CD4-positive, alpha-beta T cell (primary cell): ENCODE measurements around the gene DENND5B. TPM values are rescaled to one million over a fixed set of nuclear protein-coding genes. Genes with fewer than 3 reads are reported as not detected.

Experiments
- ATAC-seq: fragments of 200-7000 bp; cut with Tn5 transposase; one replicate; pipeline ENCODE4 v1.10.0; 2022; ENCODE audit warnings: mild to moderate bottlenecking; ENCODE audit not compliant: poor library complexity
- CTCF ChIA-PET: fragments of 350-600 bp; sonication (Branson Sonifier 250); formaldehyde crosslinking; loops from one replicate; lab custom pipeline; 2021; ENCODE audit warnings: antibody characterized with exemption, inconsistent platforms; lab: Charles Lee
- POLR2A ChIA-PET: fragments of 350-600 bp; sonication (Branson Sonifier 250); formaldehyde crosslinking; loops from one replicate; lab custom pipeline; 2021; ENCODE audit warnings: antibody characterized with exemption, inconsistent platforms; lab: Charles Lee
- DNase-seq, 14 experiments: peaks; one replicate each; pipeline ENCODE4 v3.0.0-alpha.2; 2013 to 2020; ENCODE audit warnings: mixed read lengths in 2 of 14
- H3K27ac ChIP-seq, 2 donors: one replicate each; pipeline versions ENCODE4 v1.5.1 to v1.7.0; 2013; ENCODE audit warnings: low read length in 2 of 2, low read depth in 1 of 2, mild to moderate bottlenecking in 1 of 2
- H3K27me3 ChIP-seq, 2 experiments: 1 replicate in 1 of 2; 2 replicates in 1 of 2; pipeline versions ENCODE4 v1.6.1 to v1.7.0; 2013; ENCODE audit warnings: low read length in 2 of 2, control low read depth in 1 of 2, mild to moderate bottlenecking in 1 of 2, moderate library complexity in 1 of 2; ENCODE audit not compliant: insufficient read depth in 2 of 2, control insufficient read depth in 1 of 2
- H3K36me3 ChIP-seq: one replicate; pipeline ENCODE4 v1.6.1; 2013; ENCODE audit warnings: low read length, control low read depth; ENCODE audit not compliant: insufficient read depth
- H3K4me1 ChIP-seq: one replicate; pipeline ENCODE4 v1.6.1; 2013; ENCODE audit warnings: low read length, control low read depth; ENCODE audit not compliant: insufficient read depth
- H3K4me3 ChIP-seq: one replicate; pipeline ENCODE4 v1.5.1; 2013; ENCODE audit warnings: mild to moderate bottlenecking, low read length, moderate library complexity
- H3K9me3 ChIP-seq, 2 experiments: 1 replicate in 1 of 2; 2 replicates in 1 of 2; pipeline versions ENCODE4 v1.6.1 to v1.7.0; 2013; ENCODE audit warnings: low read length in 2 of 2, mild to moderate bottlenecking in 2 of 2, control low read depth in 1 of 2, moderate library complexity in 1 of 2; ENCODE audit not compliant: control insufficient read depth in 1 of 2, insufficient read depth in 1 of 2
- H3K27ac Mint-ChIP-seq: one replicate; pipeline ENCODE4 v1.8.0; 2020; ENCODE audit warnings: mixed read lengths
- H3K27me3 Mint-ChIP-seq: one replicate; pipeline ENCODE4 v1.8.0; 2021; ENCODE audit warnings: mixed read lengths
- H3K36me3 Mint-ChIP-seq: one replicate; pipeline ENCODE4 v1.8.0; 2021; ENCODE audit warnings: low read depth, mixed read lengths
- H3K4me1 Mint-ChIP-seq: one replicate; pipeline ENCODE4 v1.8.0; 2021; ENCODE audit warnings: low read depth, mixed read lengths
- H3K4me3 Mint-ChIP-seq: one replicate; pipeline ENCODE4 v1.8.0; 2020; ENCODE audit warnings: mild to moderate bottlenecking, mixed read lengths
- H3K9me3 Mint-ChIP-seq: one replicate; pipeline ENCODE4 v1.8.0; 2020; ENCODE audit warnings: mixed read lengths
- intact Hi-C, 2 experiments: fragments of 100-400 bp; cut with DNase I in 1 of 2; cut with micrococcal nuclease in 1 of 2; formaldehyde crosslinking; loops; one replicate each; pipeline versions ENCODE4 v1.15.1 to v1.9.0; 2023 to 2025; cut with DNase I, micrococcal nuclease
- total RNA-seq, 174 experiments: library from RNA in 2 of 174; stranded (reverse) in 2 of 174; gene quantifications; one replicate each; pipeline ENCODE4 v1.2.3 and lab custom pipeline; 2021 to 2026
- TF ChIP-seq, protein P1 (sequence below): fragments of 200-600 bp; IDR thresholded peaks from one replicate; pipeline ENCODE4 v1.8.0; 2022; ENCODE audit warnings: antibody characterized with exemption, mild to moderate bottlenecking

DENND5B gene
- total RNA-seq, 2 experiments from 2014 or later = 0.22 to 0.25 TPM

GRCh38 chr12:31518680-31519227 is 72.2 kb downstream of the DENND5B start:
- POLR2A ChIA-PET = no interaction called here
- Mint-ChIP-seq H3K27ac (no peak overlapping the region), H3K4me3 (no peak overlapping the region), H3K27me3 (no peaks in the 10 kb centered on the region), H3K4me1 (no peaks in the 10 kb centered on the region), H3K36me3 (no peaks in the 10 kb centered on the region), H3K9me3 (no peaks in the 10 kb centered on the region)
- Histone ChIP-seq H3K27ac (no peak overlapping the region), H3K9me3 (no peaks in the 10 kb centered on the region), H3K4me3 (no peak overlapping the region), H3K36me3 (no peaks in the 10 kb centered on the region), H3K4me1 (no peaks in the 10 kb centered on the region), H3K27me3 (no peaks in the 10 kb centered on the region)
- ATAC-seq (no peak), DNase-seq (no peak)
- CTCF ChIA-PET = no interaction called here
- TF ChIP-seq, protein P1, sequence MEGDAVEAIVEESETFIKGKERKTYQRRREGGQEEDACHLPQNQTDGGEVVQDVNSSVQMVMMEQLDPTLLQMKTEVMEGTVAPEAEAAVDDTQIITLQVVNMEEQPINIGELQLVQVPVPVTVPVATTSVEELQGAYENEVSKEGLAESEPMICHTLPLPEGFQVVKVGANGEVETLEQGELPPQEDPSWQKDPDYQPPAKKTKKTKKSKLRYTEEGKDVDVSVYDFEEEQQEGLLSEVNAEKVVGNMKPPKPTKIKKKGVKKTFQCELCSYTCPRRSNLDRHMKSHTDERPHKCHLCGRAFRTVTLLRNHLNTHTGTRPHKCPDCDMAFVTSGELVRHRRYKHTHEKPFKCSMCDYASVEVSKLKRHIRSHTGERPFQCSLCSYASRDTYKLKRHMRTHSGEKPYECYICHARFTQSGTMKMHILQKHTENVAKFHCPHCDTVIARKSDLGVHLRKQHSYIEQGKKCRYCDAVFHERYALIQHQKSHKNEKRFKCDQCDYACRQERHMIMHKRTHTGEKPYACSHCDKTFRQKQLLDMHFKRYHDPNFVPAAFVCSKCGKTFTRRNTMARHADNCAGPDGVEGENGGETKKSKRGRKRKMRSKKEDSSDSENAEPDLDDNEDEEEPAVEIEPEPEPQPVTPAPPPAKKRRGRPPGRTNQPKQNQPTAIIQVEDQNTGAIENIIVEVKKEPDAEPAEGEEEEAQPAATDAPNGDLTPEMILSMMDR = no peak
- intact Hi-C loops = no loop called here

- H3K27ac Mint-ChIP-seq = no peak overlapping the region
- Histone ChIP-seq H3K4me3 (no peak overlapping the region), H3K27ac (no peak overlapping the region), H3K9me3 (no peaks in the 10 kb centered on the region), H3K4me1 (no peaks in the 10 kb centered on the region), H3K36me3 (no peaks in the 10 kb centered on the region), H3K27me3 (no peaks in the 10 kb centered on the region)
- DNase-seq = no peak
- POLR2A ChIA-PET = no interaction called here
- H3K9me3 Mint-ChIP-seq = no peaks in the 10 kb centered on the region
- no peaks in the 10 kb centered on the region for H3K27me3 Mint-ChIP-seq
- H3K4me1 Mint-ChIP-seq = no peaks in the 10 kb centered on the region
- no peaks in the 10 kb centered on the region for H3K36me3 Mint-ChIP-seq
- no peak for ATAC-seq
- TF ChIP-seq, protein P1 = no peak
- no peak overlapping the region for H3K4me3 Mint-ChIP-seq
- CTCF ChIA-PET = interaction anchor here (0.6 kb wide), 1 partner anchor 906 kb away, joined by 3 read pairs; no protein-coding TSS in a partner anchor
- intact Hi-C loops = no loop called here
These were observed 72.9 kb downstream of the DENND5B start for GRCh38 chr12:31517994-31518393.

- Histone ChIP-seq H3K36me3 (no peaks in the 10 kb centered on the region), H3K27me3 (no peaks in the 10 kb centered on the region), H3K4me1 (no peaks in the 10 kb centered on the region), H3K27ac (no peak overlapping the region), H3K4me3 (no peak overlapping the region), H3K9me3 (no peaks in the 10 kb centered on the region)
- ATAC-seq (no peak), DNase-seq (no peak)
- no peak overlapping the region for H3K27ac Mint-ChIP-seq
- ChIA-PET POLR2A (no interaction called here), CTCF (no interaction called here)
- intact Hi-C loops = no loop called here
- H3K9me3 Mint-ChIP-seq = no peaks in the 10 kb centered on the region
- H3K36me3 Mint-ChIP-seq = no peaks in the 10 kb centered on the region
- no peaks in the 10 kb centered on the region for H3K4me1 Mint-ChIP-seq
- H3K27me3 Mint-ChIP-seq = no peaks in the 10 kb centered on the region
- TF ChIP-seq, protein P1 = no peak
- no peak overlapping the region for H3K4me3 Mint-ChIP-seq
These were observed 74.2 kb downstream of the DENND5B start for GRCh38 chr12:31516702-31517101.
